ENCODE data around the gene CLDN6.
A peak's percentile ranks its signal among the peaks of the same experiment; 100 is the strongest.

Gene CLDN6

DNA sequence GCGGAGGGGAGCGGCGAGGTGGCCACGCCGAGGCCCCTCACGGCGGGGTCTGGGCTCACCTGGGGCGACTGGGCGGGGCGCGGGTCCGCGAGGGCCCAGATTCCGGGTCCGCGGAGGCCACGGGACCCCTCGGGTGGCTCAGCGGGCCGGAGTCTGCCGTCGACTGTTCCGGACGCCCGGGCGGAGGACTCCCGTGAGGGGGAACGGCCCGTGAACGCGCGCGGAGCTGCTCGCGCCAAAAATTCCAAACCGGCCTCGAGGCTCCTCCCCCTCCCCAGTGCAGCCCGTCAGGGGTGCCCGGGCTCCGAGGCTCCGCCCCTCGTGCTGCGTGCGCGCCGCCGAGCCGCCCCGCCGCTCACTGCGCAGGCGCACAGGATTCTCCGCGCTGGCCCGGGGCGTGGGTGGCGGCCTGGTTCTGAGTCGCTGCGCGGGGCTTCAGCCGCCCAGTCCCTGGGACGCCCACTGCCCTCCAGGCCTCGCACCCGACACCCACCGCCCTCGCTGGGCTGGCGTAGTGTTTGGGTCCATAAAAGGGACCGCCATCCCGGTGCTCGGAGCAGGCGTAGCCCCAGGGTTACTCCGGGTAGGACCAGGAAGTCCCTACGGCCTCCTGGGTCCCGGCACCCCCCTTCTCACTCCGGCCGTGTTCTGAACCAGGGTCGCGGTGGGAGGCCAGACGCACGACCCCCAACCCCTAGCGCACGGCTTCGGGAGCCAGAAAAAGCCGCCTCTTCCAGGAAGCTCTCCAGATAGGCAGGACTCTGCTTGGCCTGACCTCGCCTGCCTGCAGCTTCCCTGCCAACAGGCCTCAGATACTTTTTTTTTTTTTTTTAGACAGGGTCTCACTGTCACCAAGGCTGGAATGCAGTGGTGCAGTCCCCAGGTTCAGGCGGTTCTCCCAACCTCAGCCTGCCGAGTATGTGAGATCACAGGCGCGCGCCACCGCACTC, 37.5 kb downstream of the CLDN6 start, which contains the start of gene PKMYT1:
PKMYT1 (minus strand) TSS at position 220 of the 950 bp plus-strand sequence. CDS start 789 bp downstream, outside the sequence.
- Mint-ChIP-seq H3K9me3 (no peaks in the 10 kb centered on the region), H3K4me3 (peak within 1 kb of the TSS; percentile 81), H3K27ac (peak within 1 kb of the TSS; percentile 90), H3K36me3 (peaks cover 53% of the 10 kb centered on the region), H3K4me1 (peaks cover 26% of the 10 kb centered on the region)
- ATAC-seq, result peak; percentile 85
- DNase-seq (ENCODE audit: low spot score in 2 of 2), result peak; percentile 99

DNA sequence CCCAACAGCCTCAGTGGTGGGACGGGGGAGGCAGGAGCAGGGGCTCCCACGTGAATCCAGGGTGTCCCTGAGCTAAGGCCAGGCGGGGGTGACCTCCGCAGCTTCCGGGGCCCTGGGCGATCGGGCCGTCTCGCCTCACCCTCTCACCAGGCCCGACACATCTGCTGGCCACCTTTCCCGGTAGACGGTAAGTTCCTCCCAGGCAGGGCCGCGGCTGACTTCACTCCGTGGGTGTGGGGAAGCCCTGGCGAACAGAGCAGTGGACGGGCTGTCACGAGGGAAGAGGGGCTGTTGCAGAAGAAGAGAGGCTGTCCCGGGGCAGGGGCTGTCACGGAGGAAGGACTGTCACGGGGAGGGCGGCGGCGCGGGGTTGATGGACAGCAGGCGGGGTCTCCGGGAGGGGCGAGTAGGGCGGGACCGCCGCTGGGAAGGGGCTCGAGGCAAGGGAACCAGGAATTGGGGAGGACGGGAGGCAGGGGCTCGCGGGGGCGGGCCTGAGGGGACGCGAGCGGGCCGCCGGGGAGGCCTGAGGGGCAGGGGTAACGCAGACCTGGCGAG, 38.2 kb downstream of the CLDN6 start:
- Mint-ChIP-seq H3K4me3 (peak overlapping the region; percentile 81), H3K27ac (peak overlapping the region; percentile 81), H3K4me1 (peaks cover 26% of the 10 kb centered on the region), H3K9me3 (no peaks in the 10 kb centered on the region), H3K36me3 (peaks cover 59% of the 10 kb centered on the region)
- ATAC-seq (peak; percentile 23), DNase-seq (ENCODE audit: low spot score in 2 of 2) (peak in 1 of 2 donors; percentile 68)

GRCh38 chr16:2977440-2977839, 40.5 kb downstream of the CLDN6 start:
- no peak overlapping the region for H3K4me3 Mint-ChIP-seq
- no peak for DNase-seq (ENCODE audit: low spot score in 2 of 2)
- no peak overlapping the region for H3K27ac Mint-ChIP-seq
- no peaks in the 10 kb centered on the region for H3K9me3 Mint-ChIP-seq
- no peak for ATAC-seq
- peaks cover 62% of the 10 kb centered on the region for H3K36me3 Mint-ChIP-seq
- H3K4me1 Mint-ChIP-seq, result peaks cover 22% of the 10 kb centered on the region

- no peak for ATAC-seq
- H3K36me3 Mint-ChIP-seq, result peaks cover 66% of the 10 kb centered on the region
- H3K4me1 Mint-ChIP-seq, result peaks cover 26% of the 10 kb centered on the region
- DNase-seq (ENCODE audit: low spot score in 2 of 2), result no peak
- H3K9me3 Mint-ChIP-seq, result no peaks in the 10 kb centered on the region
- no peak overlapping the region for H3K27ac Mint-ChIP-seq
- H3K4me3 Mint-ChIP-seq, result no peak overlapping the region
These were observed 41.3 kb downstream of the CLDN6 start for GRCh38 chr16:2976673-2977072.

GRCh38 chr16:2976201-2976600, 41.8 kb downstream of the CLDN6 start:
- no peak for ATAC-seq
- Mint-ChIP-seq H3K27ac (no peak overlapping the region), H3K36me3 (peaks cover 66% of the 10 kb centered on the region), H3K9me3 (no peaks in the 10 kb centered on the region), H3K4me3 (no peak overlapping the region), H3K4me1 (peaks cover 22% of the 10 kb centered on the region)
- no peak for DNase-seq (ENCODE audit: low spot score in 2 of 2)

GRCh38 chr16:2975161-2975795, 42.7 kb downstream of the CLDN6 start:
- DNase-seq (ENCODE audit: low spot score in 2 of 2), result no peak
- Mint-ChIP-seq H3K4me3 (no peak overlapping the region), H3K9me3 (no peaks in the 10 kb centered on the region), H3K36me3 (peaks cover 66% of the 10 kb centered on the region), H3K27ac (no peak overlapping the region), H3K4me1 (peaks cover 25% of the 10 kb centered on the region)
- ATAC-seq, result no peak

DNA sequence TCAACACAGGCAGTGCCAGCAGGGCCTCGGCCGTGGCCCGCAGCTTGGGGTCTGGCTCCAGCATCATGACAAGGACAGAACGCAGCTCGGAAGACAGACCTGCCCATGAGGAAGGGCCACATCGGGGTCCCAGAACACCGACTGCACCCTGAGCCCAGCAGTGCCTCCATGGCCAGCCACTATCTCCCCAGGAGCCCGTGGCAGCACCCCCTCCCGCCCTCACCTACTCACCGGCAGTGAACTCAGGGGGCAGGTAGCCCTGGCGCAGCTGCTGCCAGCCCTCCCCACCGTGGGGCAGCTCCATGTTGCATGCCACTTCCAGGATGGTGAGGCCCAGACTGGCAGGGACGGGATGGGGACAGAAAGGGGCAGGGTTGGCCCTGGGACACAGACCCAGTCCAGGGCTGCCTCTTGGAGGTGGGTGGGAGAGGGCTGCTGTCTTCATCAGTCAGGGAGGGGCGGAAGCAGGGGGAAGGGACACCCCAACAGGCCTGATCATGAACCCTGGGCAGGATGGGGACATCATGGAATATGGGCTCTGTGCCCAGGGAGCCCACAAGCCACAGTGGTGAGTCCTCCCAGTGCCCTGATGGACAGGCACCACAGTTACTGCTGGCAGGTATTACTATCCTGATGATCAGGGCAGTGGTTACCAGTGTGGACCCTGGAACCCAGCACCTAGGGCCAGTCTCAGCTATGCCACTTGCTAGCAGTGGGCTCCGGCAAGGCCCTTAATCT, 43.5 kb downstream of the CLDN6 start:
- no peak for ATAC-seq
- peaks cover 22% of the 10 kb centered on the region for H3K4me1 Mint-ChIP-seq
- no peaks in the 10 kb centered on the region for H3K9me3 Mint-ChIP-seq
- no peak overlapping the region for H3K27ac Mint-ChIP-seq
- H3K36me3 Mint-ChIP-seq, result peaks cover 64% of the 10 kb centered on the region
- no peak overlapping the region for H3K4me3 Mint-ChIP-seq
- DNase-seq (ENCODE audit: low spot score in 2 of 2), result no peak

GRCh38 chr16:2973605-2974318, 44.2 kb downstream of the CLDN6 start:
- Mint-ChIP-seq H3K4me1 (peaks cover 21% of the 10 kb centered on the region), H3K36me3 (peaks cover 57% of the 10 kb centered on the region), H3K27ac (no peak overlapping the region), H3K9me3 (no peaks in the 10 kb centered on the region), H3K4me3 (no peak overlapping the region)
- DNase-seq (ENCODE audit: low spot score in 2 of 2), result no peak
- no peak for ATAC-seq

DNA sequence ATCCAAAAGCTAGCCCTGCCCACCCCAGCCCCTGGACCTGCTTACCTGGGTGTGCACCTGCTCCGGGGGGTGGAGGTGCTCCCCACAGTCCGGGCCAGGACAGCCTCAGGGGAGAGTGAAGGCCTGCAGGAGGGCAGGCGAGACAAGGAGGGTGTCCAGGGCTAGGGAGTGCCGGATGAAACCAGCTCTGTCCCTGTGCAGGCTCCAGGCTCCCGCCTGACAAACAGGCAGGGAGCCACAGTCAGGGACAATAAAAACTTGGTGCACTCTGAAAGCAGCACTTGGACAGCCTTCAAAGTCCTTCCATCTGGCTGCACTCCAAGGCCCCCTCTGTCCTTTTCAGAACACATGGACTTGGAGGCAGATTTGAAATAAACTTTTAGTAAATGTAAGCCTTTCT, 44.9 kb downstream of the CLDN6 start:
- no peak overlapping the region for H3K27ac Mint-ChIP-seq
- no peaks in the 10 kb centered on the region for H3K9me3 Mint-ChIP-seq
- H3K4me3 Mint-ChIP-seq, result no peak overlapping the region
- H3K36me3 Mint-ChIP-seq, result peaks cover 53% of the 10 kb centered on the region
- H3K4me1 Mint-ChIP-seq, result peaks cover 28% of the 10 kb centered on the region
- DNase-seq (ENCODE audit: low spot score in 2 of 2) (no peak), ATAC-seq (no peak)

DNA sequence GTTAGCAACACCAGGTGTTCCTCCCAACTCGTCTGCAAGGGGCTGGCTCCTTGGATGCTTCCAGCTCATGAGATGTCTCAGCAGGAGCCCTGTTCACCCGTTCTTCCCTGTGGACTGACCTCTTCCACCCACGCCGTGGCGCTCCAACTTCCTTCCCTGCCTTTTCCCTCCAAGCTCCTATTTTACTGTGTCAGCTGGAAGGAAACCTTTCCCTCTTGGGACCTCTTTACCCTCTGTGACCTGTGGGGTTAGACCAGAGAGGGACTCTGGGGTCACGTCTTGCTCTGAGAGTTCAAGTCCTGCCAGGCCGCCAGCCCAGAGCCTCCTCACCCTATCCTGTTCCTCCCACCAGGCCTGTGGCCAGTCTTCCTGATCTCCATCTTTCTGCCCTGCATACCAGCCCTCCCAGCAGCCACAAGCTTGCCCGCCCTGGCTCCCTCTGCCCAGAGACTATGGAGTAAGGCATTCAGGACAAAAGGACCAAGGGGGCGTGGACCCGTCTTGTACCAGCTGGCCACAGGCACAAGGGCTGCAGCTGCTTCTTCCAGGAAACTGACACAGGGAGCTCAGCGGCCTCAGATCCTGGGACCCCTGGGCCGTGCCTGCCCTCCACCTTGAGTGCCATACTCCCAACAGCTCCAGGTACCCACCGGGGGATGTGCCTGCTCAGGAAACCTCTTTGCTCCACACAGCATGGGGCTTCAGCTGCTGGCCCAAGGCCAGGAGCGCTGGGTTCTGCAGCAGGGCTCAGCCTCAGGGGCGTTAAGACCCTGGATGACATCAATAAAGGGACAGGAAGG, 45.8 kb downstream of the CLDN6 start:
- DNase-seq (ENCODE audit: low spot score in 2 of 2) (no peak), ATAC-seq (no peak)
- H3K36me3 Mint-ChIP-seq, result peaks cover 46% of the 10 kb centered on the region
- no peaks in the 10 kb centered on the region for H3K9me3 Mint-ChIP-seq
- H3K4me1 Mint-ChIP-seq, result peaks cover 32% of the 10 kb centered on the region
- H3K27ac Mint-ChIP-seq, result peak overlapping the region; percentile 93
- H3K4me3 Mint-ChIP-seq, result peak overlapping the region; percentile 44

DNA sequence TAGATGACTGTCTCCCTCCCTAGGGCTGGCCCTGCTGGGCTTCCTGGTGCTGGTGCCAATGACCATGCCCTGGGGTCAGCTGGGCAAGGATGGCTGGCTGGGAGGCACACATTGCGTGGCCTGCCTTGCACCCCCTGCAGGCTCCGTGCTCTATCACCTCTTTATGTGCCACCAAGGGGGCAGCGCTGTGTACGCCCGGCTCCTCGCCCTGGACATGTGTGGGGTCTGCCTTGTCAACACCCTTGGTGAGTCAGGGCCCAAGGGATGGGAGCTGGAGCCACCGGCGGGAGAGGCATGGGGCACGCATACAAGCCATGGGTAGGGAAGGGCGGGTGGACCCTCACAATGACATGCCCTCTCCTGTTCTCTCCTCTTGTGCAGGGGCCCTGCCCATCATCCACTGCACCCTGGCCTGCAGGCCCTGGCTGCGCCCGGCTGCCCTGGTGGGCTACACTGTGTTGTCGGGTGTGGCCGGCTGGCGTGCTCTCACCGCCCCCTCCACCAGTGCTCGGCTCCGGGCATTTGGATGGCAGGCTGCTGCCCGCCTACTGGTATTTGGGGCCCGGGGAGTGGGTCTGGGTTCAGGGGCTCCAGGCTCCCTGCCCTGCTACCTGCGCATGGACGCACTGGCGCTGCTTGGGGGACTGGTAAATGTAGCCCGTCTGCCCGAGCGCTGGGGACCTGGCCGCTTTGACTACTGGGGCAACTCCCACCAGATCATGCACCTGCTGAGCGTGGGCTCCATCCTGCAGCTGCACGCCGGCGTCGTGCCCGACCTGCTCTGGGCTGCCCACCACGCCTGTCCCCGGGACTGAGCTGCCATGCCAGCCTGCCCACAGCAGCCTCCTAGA, 46.6 kb downstream of the CLDN6 start:
- Mint-ChIP-seq H3K4me3 (peak overlapping the region; percentile 71), H3K9me3 (no peaks in the 10 kb centered on the region), H3K27ac (peak overlapping the region; percentile 93), H3K36me3 (peaks cover 38% of the 10 kb centered on the region), H3K4me1 (peaks cover 32% of the 10 kb centered on the region)
- no peak for ATAC-seq
- no peak for DNase-seq (ENCODE audit: low spot score in 2 of 2)

DNA sequence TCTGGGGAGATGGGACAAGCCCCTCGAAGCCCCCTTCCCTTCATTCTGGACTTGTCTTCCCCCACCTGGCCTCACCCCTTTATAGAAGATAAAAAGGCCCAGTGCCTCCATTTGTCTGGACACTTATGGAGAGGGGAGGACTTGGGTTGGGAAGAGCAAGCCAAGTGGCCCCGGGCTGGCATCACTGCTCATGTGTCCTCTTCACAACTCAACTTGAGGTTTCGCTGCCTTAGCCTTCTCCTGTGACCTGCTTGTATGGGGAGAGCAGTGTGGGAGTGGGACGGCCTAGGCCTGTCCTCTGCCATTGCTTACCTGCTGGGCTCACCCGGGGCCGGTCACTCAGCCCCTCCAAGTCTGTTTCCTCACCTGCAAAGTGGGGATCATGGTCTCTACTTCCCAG, 47.4 kb downstream of the CLDN6 start:
- Mint-ChIP-seq H3K9me3 (no peaks in the 10 kb centered on the region), H3K36me3 (peaks cover 30% of the 10 kb centered on the region), H3K4me3 (peak overlapping the region; percentile 71), H3K27ac (no peak overlapping the region), H3K4me1 (peaks cover 36% of the 10 kb centered on the region)
- DNase-seq (ENCODE audit: low spot score in 2 of 2) (no peak), ATAC-seq (no peak)

All from stimulated activated effector memory CD8-positive, alpha-beta T cell treated with anti-CD3 and anti-CD28 coated beads, Interleukin-12 subunit alpha, Interleukin-12 subunit beta, amount 100 ng/mL, for 72 hours (primary cell).